Esophagus muscularis mucosa (tissue), 4 donors: ENCODE results near the gene MYPN.

ENCODE experiments used
- CTCF ChIP-seq, 3 experiments: fragments of 200-600 bp in 2 of 3; fragments of 450-650 bp in 1 of 3; sonication (generic) in 2 of 3; IDR thresholded peaks; one replicate each; pipeline ENCODE4 v1.5.1; 2017 to 2019; ENCODE audit warnings: antibody characterized with exemption in 3 of 3, mild to moderate bottlenecking in 2 of 3, moderate library complexity in 1 of 3
- EP300 ChIP-seq: sonication (generic); formaldehyde crosslinking; IDR thresholded peaks from one replicate; pipeline ENCODE4 v1.6.1; 2017; ENCODE audit warnings: antibody characterized with exemption
- POLR2A ChIP-seq: fragments of 450-650 bp; IDR thresholded peaks from one replicate; pipeline ENCODE4 v1.6.1; 2017; ENCODE audit warnings: antibody characterized with exemption, moderate library complexity, mild to moderate bottlenecking, low read depth

DNA sequence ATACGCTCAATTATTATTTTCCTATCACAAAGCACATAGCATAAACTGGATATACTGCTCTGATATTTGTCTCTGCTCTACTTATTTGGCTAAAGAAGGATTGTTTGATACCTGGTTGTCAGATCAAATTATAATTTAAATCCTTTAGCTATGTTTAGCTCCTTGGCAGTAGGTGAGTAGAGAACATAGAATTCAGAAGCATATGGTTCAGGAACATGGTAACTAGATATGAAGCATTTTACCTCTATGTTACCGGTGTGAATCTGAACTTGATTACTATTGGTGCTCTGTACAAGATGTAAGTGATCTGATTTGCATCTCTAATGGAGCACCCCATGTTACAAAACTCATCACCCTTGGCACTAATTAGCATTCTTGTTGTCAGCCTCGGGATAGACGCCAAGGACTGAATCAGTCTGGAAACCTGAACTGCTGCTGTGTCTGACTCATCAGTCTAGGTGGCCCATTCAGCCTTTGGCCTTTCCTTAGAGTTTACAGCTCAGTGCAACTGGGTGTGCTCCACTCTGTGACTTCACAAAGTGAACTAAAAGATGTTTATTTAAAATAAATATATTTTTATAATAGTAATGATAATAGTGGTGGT, 12.3 kb upstream of the MYPN start:
- TF ChIP-seq POLR2A, result no peak
- TF ChIP-seq CTCF (IDR thresholded peaks at IDR 0.05), result no peak
- TF ChIP-seq EP300, result no peak
